Panc1 (cell line): Measurements from ENCODE around the gene PGC. TPM values are rescaled to one million over a fixed set of nuclear protein-coding genes. Genes with fewer than 3 reads are reported as not detected.

ENCODE experiments used
- ATAC-seq: fragments of 200-7000 bp; cut with Tn5 transposase; 2 replicates; pipeline ENCODE4 v1.9.1; 2020; ENCODE audit warnings: mild to moderate bottlenecking, moderate library complexity
- BruUV-seq: library from RNA; stranded (reverse); fragments of 400-500 nt; replicated peaks from 2 replicates; lab custom pipeline; 2021; lab: Mats Ljungman, UMichigan
- CTCF ChIA-PET: fragments of 300-600 bp; sonication (Branson Sonifier 250); formaldehyde crosslinking; loops from one replicate; lab custom pipeline; 2022; ENCODE audit warnings: antibody characterized with exemption; lab: Charles Lee
- POLR2A ChIA-PET: fragments of 300-600 bp; sonication (Branson Sonifier 250); formaldehyde crosslinking; loops from one replicate; lab custom pipeline; 2022; ENCODE audit warnings: antibody characterized with exemption; lab: Charles Lee
- DNase-seq: peaks from one replicate; pipeline ENCODE4 v3.0.0-alpha.2; 2010; ENCODE audit warnings: low read depth, low spot score
- H3K27ac ChIP-seq: 2 replicates; pipeline ENCODE4 v1.5.1; 2011; ENCODE audit warnings: mild to moderate bottlenecking, low read length, inconsistent platforms
- H3K27me3 ChIP-seq: fragments of 200-500 bp; sonication (Bioruptor generic); 2 replicates; pipeline ENCODE4 v1.6.0; 2014; ENCODE audit warnings: low read length, inconsistent platforms; ENCODE audit not compliant: control insufficient read depth, insufficient read depth
- H3K36me3 ChIP-seq: fragments of 200-500 bp; sonication (Bioruptor generic); 2 replicates; pipeline ENCODE4 v1.5.1; 2014; ENCODE audit warnings: inconsistent platforms, mild to moderate bottlenecking, low read length, moderate library complexity; ENCODE audit not compliant: control insufficient read depth, insufficient read depth
- H3K4me1 ChIP-seq: 2 replicates; pipeline ENCODE4 v1.5.1; 2011; ENCODE audit warnings: inconsistent platforms, mild to moderate bottlenecking, low read length, moderate library complexity; ENCODE audit not compliant: control insufficient read depth, insufficient read depth
- H3K4me3 ChIP-seq, 2 experiments: 2 replicates each; pipeline ENCODE4 v1.5.1; 2011 to 2012; ENCODE audit warnings: low read depth in 2 of 2, low read length in 2 of 2, mild to moderate bottlenecking in 2 of 2, inconsistent platforms in 1 of 2, moderate library complexity in 1 of 2
- H3K9me3 ChIP-seq: fragments of 200-500 bp; sonication (Bioruptor generic); 2 replicates; pipeline ENCODE4 v1.5.1; 2014; ENCODE audit warnings: low read depth, mild to moderate bottlenecking, inconsistent platforms, low read length, moderate library complexity; ENCODE audit not compliant: control insufficient read depth, insufficient read depth
- POLR2AphosphoS5 ChIP-seq: IDR thresholded peaks from 2 replicates; pipeline ENCODE4 v1.6.1; 2012; ENCODE audit warnings: mild to moderate bottlenecking, low read depth, low read length, moderate library complexity
- REST ChIP-seq, 2 experiments: IDR thresholded peaks; 2 replicates each; pipeline ENCODE4 v1.6.1; 2011 to 2012; ENCODE audit warnings: low read depth in 2 of 2, control low read depth in 1 of 2, low read length in 1 of 2, mild to moderate bottlenecking in 1 of 2, moderate library complexity in 1 of 2; ENCODE audit not compliant: insufficient read depth in 1 of 2
- SIN3A ChIP-seq: IDR thresholded peaks from 2 replicates; pipeline ENCODE4 v1.6.1; 2012; ENCODE audit warnings: low read depth, mild to moderate bottlenecking, low read length, moderate library complexity, borderline replicate concordance; ENCODE audit not compliant: insufficient read depth
- TCF7L2 ChIP-seq: IDR thresholded peaks from 2 replicates; pipeline ENCODE4 v1.6.1; 2011; ENCODE audit warnings: mild to moderate bottlenecking, low read depth, low read length, inconsistent platforms
- in situ Hi-C: cut with HindIII; loops from 2 replicates; pipeline ENCODE4 v1.10.0; 2016; ENCODE audit warnings: low sequenced_read_pairs, low pct_unique_long_range_greater_than_20kb
- intact Hi-C: fragments of 100-400 bp; cut with micrococcal nuclease; formaldehyde crosslinking; loops from one replicate; pipeline ENCODE4 v1.10.0; 2022; ENCODE audit not compliant: unreplicated experiment
- total RNA-seq: library from RNA; stranded (reverse); gene quantifications from one replicate; pipeline ENCODE4 v1.2.1, GENCODE V29; 2021; ENCODE audit not compliant: unreplicated experiment
- TF ChIP-seq, protein P1 (sequence below): fragments of 450-650 bp; IDR thresholded peaks from 2 replicates; pipeline ENCODE4 v1.5.1; 2017; ENCODE audit warnings: mild to moderate bottlenecking

The PGC gene
- total RNA-seq, 1 experiment from 2014 or later = 0.18 TPM

DNA sequence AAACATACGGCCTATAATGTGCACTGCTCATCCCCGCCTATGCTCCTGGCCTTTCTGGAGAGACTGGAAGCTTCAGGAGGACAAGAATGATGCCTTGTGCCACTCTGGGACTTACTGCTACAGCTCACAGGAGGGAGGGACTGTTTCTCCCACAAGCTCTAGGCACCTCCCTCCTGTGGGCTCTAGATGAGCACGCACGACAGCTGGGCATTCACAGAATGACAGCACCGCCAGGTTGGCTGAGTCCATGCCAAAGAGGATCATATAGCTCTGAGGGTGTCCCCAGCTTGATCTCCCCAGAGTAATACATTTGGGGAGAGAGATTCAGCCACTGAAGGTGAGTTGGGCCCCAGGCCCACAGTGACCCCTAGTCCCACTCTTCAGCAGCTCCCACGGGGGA, 10.1 kb upstream of the PGC start:
- Histone ChIP-seq H3K36me3 (no peaks in the 10 kb centered on the region), H3K9me3 (no peaks in the 10 kb centered on the region), H3K4me1 (no peaks in the 10 kb centered on the region), H3K4me3 (no peak overlapping the region), H3K27ac (no peak overlapping the region), H3K27me3 (no peaks in the 10 kb centered on the region)
- DNase-seq = no peak
- intact Hi-C loops (no loop called here), in situ Hi-C loops (no loop called here)
- TF ChIP-seq POLR2AphosphoS5 = no peak
- no peak for TF ChIP-seq SIN3A
- TF ChIP-seq REST (IDR thresholded peaks at IDR 0.05; ENCODE audit: insufficient read depth in 1 of 2, low read depth in 2 of 2, low read length in 1 of 2) = no peak
- no peak for TF ChIP-seq TCF7L2
- BruUV-seq = no TSS peak
- CTCF ChIA-PET = interaction anchor here (0.6 kb wide), 1 partner anchor 21 kb away, joined by 11 read pairs; no protein-coding TSS in a partner anchor
- POLR2A ChIA-PET = no interaction called here
- no peak for ATAC-seq

GRCh38 chr6:41756354-41756753, 9.2 kb upstream of the PGC start:
- ATAC-seq (no peak), DNase-seq (no peak)
- Histone ChIP-seq H3K27ac (no peak overlapping the region), H3K4me1 (no peaks in the 10 kb centered on the region), H3K27me3 (no peaks in the 10 kb centered on the region), H3K4me3 (no peak overlapping the region), H3K9me3 (no peaks in the 10 kb centered on the region), H3K36me3 (no peaks in the 10 kb centered on the region)
- TF ChIP-seq REST (IDR thresholded peaks at IDR 0.05; ENCODE audit: insufficient read depth in 1 of 2, low read depth in 2 of 2, low read length in 1 of 2) = no peak
- TF ChIP-seq, protein P1, sequence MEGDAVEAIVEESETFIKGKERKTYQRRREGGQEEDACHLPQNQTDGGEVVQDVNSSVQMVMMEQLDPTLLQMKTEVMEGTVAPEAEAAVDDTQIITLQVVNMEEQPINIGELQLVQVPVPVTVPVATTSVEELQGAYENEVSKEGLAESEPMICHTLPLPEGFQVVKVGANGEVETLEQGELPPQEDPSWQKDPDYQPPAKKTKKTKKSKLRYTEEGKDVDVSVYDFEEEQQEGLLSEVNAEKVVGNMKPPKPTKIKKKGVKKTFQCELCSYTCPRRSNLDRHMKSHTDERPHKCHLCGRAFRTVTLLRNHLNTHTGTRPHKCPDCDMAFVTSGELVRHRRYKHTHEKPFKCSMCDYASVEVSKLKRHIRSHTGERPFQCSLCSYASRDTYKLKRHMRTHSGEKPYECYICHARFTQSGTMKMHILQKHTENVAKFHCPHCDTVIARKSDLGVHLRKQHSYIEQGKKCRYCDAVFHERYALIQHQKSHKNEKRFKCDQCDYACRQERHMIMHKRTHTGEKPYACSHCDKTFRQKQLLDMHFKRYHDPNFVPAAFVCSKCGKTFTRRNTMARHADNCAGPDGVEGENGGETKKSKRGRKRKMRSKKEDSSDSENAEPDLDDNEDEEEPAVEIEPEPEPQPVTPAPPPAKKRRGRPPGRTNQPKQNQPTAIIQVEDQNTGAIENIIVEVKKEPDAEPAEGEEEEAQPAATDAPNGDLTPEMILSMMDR = no peak
- no peak for TF ChIP-seq POLR2AphosphoS5
- TF ChIP-seq SIN3A = no peak
- TF ChIP-seq TCF7L2 = no peak
- BruUV-seq = no TSS peak
- CTCF ChIA-PET = no interaction called here
- in situ Hi-C loops = no loop called here
- POLR2A ChIA-PET = no interaction called here
- intact Hi-C loops = no loop called here
